Adrenal gland (tissue), 12 donors: ENCODE results near the gene ARHGAP8. TPM values are rescaled to one million over a fixed set of nuclear protein-coding genes. Genes with fewer than 3 reads are reported as not detected.

Experiments used
- DNase-seq, 7 donors: peaks; one replicate each; pipeline ENCODE4 v3.0.0-alpha.2; 2019 to 2020
- H3K27ac ChIP-seq, 5 donors: fragments of 200-600 bp; sonication (generic) in 4 of 5; 1 replicate in 3 of 5; 2 replicates in 2 of 5; pipeline versions ENCODE4 v1.5.1 to v1.8.0; 2016 to 2020; ENCODE audit warnings: mild to moderate bottlenecking in 1 of 5
- H3K27me3 ChIP-seq: fragments of 200-600 bp; 2 replicates; pipeline ENCODE4 v1.8.0; 2021
- H3K36me3 ChIP-seq, 2 donors: fragments of 200-600 bp; replicated peaks in 1 of 2; 1 replicate in 1 of 2; 2 replicates in 1 of 2; pipeline versions ENCODE4 v1.5.1 to v1.8.0; 2018 to 2022
- H3K4me1 ChIP-seq, 2 donors: fragments of 200-600 bp; replicated peaks in 1 of 2; 1 replicate in 1 of 2; 2 replicates in 1 of 2; pipeline versions ENCODE4 v1.5.1 to v1.8.0; 2018 to 2021
- H3K4me3 ChIP-seq, 4 donors: fragments of 200-600 bp; sonication (generic) in 3 of 4; one replicate each; pipeline ENCODE4 v1.5.1; 2016 to 2018
- H3K9me3 ChIP-seq, 3 donors: fragments of 200-600 bp; sonication (generic) in 1 of 3; replicated peaks in 1 of 3; 1 replicate in 2 of 3; 2 replicates in 1 of 3; pipeline versions ENCODE4 v1.5.1 to v1.8.0; 2016 to 2021
- POLR2A ChIP-seq, 2 donors: fragments of 450-650 bp; IDR thresholded peaks; one replicate each; pipeline ENCODE4 v1.6.1; 2017; ENCODE audit warnings: antibody characterized with exemption in 2 of 2, mild to moderate bottlenecking in 2 of 2, moderate library complexity in 1 of 2
- WGBS, 4 donors: extraction: QIAGEN DNeasy Blood & Tissue Kit in 2 of 4; methylation state at CpG; one replicate each; pipeline versions ENCODE4 v1.1.5 to v1.1.7; 2013 to 2017; 5-methylcytosine and 5-hydroxymethylcytosine counted together
- intact Hi-C, 2 donors: fragments of 100-400 bp; cut with DNase I; formaldehyde crosslinking; loops; one replicate each; pipeline versions ENCODE4 v1.14.1 to v1.15.0; 2022 to 2023
- polyA plus RNA-seq, 3 donors: library from polyadenylated mRNA; stranded (reverse); fragments of 200-250 nt in 2 of 3; fragments of 350-450 nt in 1 of 3; fragmentation: Illumina TruSeq in 1 of 3; extraction: RNeasy Lipid Tissue Mini Kit (QIAGEN cat#74804) in 1 of 3; gene quantifications; one replicate each; pipeline ENCODE4 v1.2.3, GENCODE V29; 2013 to 2014
- total RNA-seq, 9 donors: library from RNA; depleted of rRNA in 4 of 9; stranded (reverse); fragments of >200 nt in 4 of 9; fragments of 120-200 nt in 1 of 9; fragmentation: NEBNext Ultra II Directional in 1 of 9; extraction: Animal tissue kit (Norgen Biotek cat#: 25700) in 1 of 9; gene quantifications; one replicate each; pipeline versions ENCODE4 v1.1.0 to v1.2.4, GENCODE V29; 2013 to 2023
- TF ChIP-seq, protein P1 (sequence below), 6 experiments: fragments of 450-650 bp in 4 of 6; fragments of 200-600 bp in 2 of 6; sonication (generic) in 1 of 6; IDR thresholded peaks; 1 replicate in 5 of 6; 2 replicates in 1 of 6; pipeline versions ENCODE4 v1.5.1 to v1.8.0; 2016 to 2021; ENCODE audit warnings: antibody characterized with exemption in 6 of 6, mild to moderate bottlenecking in 2 of 6, moderate library complexity in 1 of 6
- donor health status: healthy with polysubstance abuse.
- donor health status: Bipolar disorder and iron deficiency.
- donor health status: DM: yes; HTN: yes; CAD: no.
- donor health status: DM: no; HTN: no; CAD: no.
- donor health status: DM: no; HTN: no; CAD: no.
- donor health status: DM: yes; HTN: yes; CAD: no.

Gene ARHGAP8
- total and polyA plus RNA-seq, 12 donors: 0.12 to 17.8 (median 1.1) TPM

DNA sequence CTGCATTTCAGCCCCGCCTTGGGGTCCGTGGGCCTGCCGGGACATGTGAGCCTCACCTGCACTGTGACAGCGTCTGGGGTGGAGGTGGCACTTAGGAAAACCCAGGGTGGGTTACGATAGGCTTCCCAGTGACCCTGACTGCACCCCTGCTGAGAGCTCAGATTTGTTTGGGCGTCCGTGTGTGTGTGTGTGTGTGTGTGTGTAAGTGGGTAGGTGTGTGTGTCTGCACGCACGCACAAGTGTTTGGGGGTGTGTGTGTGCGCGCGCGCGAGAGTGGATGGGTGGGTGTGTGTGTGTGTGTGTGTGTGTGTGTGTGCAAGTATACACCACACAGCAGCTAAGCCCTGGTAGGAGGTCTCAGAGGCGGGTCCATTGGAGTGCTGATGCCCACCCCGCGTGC is 12.1 kb upstream of the ARHGAP8 start:
- no peak for TF ChIP-seq POLR2A (IDR thresholded peaks at IDR 0.05)
- TF ChIP-seq, protein P1, sequence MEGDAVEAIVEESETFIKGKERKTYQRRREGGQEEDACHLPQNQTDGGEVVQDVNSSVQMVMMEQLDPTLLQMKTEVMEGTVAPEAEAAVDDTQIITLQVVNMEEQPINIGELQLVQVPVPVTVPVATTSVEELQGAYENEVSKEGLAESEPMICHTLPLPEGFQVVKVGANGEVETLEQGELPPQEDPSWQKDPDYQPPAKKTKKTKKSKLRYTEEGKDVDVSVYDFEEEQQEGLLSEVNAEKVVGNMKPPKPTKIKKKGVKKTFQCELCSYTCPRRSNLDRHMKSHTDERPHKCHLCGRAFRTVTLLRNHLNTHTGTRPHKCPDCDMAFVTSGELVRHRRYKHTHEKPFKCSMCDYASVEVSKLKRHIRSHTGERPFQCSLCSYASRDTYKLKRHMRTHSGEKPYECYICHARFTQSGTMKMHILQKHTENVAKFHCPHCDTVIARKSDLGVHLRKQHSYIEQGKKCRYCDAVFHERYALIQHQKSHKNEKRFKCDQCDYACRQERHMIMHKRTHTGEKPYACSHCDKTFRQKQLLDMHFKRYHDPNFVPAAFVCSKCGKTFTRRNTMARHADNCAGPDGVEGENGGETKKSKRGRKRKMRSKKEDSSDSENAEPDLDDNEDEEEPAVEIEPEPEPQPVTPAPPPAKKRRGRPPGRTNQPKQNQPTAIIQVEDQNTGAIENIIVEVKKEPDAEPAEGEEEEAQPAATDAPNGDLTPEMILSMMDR (IDR thresholded peaks at IDR 0.05): no peak
- WGBS, 4 donors: 71 to 90% (median 82%) methylated on average over 15 to 17 of the region's 17 CpGs
- no peak for DNase-seq
- intact Hi-C loops: no loop called here
- H3K9me3 ChIP-seq: no peaks in the 10 kb centered on the region
- no peaks in the 10 kb centered on the region for H3K4me1 ChIP-seq
- H3K36me3 ChIP-seq: no peaks in the 10 kb centered on the region
- no peak overlapping the region for H3K27ac ChIP-seq
- no peak overlapping the region for H3K4me3 ChIP-seq
- H3K27me3 ChIP-seq: peaks cover 8% of the 10 kb centered on the region

- intact Hi-C loops: no loop called here
- Histone ChIP-seq H3K9me3 (no peaks in the 10 kb centered on the region), H3K4me1 (no peaks in the 10 kb centered on the region), H3K4me3 (no peak overlapping the region), H3K27me3 (peaks cover under 1% of the 10 kb centered on the region), H3K27ac (no peak overlapping the region), H3K36me3 (no peaks in the 10 kb centered on the region)
- TF ChIP-seq POLR2A (IDR thresholded peaks at IDR 0.05): no peak
- TF ChIP-seq, protein P1 (IDR thresholded peaks at IDR 0.05): no peak
- DNase-seq: no peak
- WGBS, 4 donors: 78 to 88% (median 82%) methylated on average over 9 of the region's 9 CpGs
Measured at GRCh38 chr22:44741929-44742328, 10.4 kb upstream of the ARHGAP8 start.

- no peaks in the 10 kb centered on the region for H3K4me1 ChIP-seq
- TF ChIP-seq, protein P1 (IDR thresholded peaks at IDR 0.05): no peak
- TF ChIP-seq POLR2A (IDR thresholded peaks at IDR 0.05): no peak
- H3K27ac ChIP-seq: no peak overlapping the region
- 86 to 95% (median 93%) methylated on average over 3 to 11 of the region's 11 CpGs for WGBS, 4 donors
- DNase-seq: no peak
- no peaks in the 10 kb centered on the region for H3K36me3 ChIP-seq
- no peaks in the 10 kb centered on the region for H3K9me3 ChIP-seq
- no peak overlapping the region for H3K4me3 ChIP-seq
- intact Hi-C loops: no loop called here
- H3K27me3 ChIP-seq: no peaks in the 10 kb centered on the region
Measured at GRCh38 chr22:44743247-44743646, 9.1 kb upstream of the ARHGAP8 start.

DNA sequence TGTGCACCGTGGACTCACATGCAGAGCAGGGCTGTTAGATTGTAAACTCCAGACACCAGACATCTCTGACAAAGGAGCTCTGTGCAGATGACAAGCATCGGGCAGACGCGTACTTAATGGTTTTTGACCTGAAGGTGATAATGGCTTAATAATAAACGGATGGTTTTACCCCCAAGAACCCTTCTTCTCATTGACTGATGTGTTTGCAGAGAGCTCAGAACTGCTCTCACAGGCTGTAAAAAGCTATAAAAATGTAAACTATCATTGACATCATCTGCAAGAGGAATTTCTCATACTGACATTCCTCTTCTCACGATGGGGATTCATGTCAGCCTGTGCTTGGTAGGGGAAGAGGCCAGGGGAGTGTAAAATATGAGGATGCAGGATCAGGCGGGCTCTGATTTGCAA is 8.6 kb upstream of the ARHGAP8 start:
- H3K36me3 ChIP-seq: no peaks in the 10 kb centered on the region
- H3K4me1 ChIP-seq: no peaks in the 10 kb centered on the region
- 57 to 64% (median 62%) methylated on average over 7 of the region's 7 CpGs for WGBS, 4 donors
- TF ChIP-seq, protein P1 (IDR thresholded peaks at IDR 0.05): no peak
- no peak for TF ChIP-seq POLR2A (IDR thresholded peaks at IDR 0.05)
- H3K4me3 ChIP-seq: no peak overlapping the region
- no peak for DNase-seq
- no peaks in the 10 kb centered on the region for H3K9me3 ChIP-seq
- intact Hi-C loops: no loop called here
- H3K27me3 ChIP-seq: no peaks in the 10 kb centered on the region
- H3K27ac ChIP-seq: no peak overlapping the region
